Inferior parietal cortex (tissue), 1 donor: ENCODE results near the gene TOB2.

Experiments used
- DNase-seq: peaks from one replicate; pipeline ENCODE4 v3.0.0-alpha.2; 2016; ENCODE audit errors: extremely low spot score

Gene TOB2

GRCh38 chr22:41384128-41384527 is 62.5 kb downstream of the TOB2 start:
- DNase-seq: no peak
